K562 (cell line): Measurements from ENCODE around the gene ACHE. TPM values are rescaled to one million over a fixed set of nuclear protein-coding genes. Genes with fewer than 3 reads are reported as not detected.
A peak's percentile ranks its signal among the peaks of the same experiment; 100 is the strongest.

Experiments
- ELF4 ChIP-seq: fragments of 450-650 bp; formaldehyde crosslinking; IDR thresholded peaks from 2 replicates; pipeline ENCODE4 v1.4.0; 2022; ENCODE audit warnings: missing genetic modification characterization
- ETV6 ChIP-seq, 3 experiments: fragments of 150-350 bp in 1 of 3; sonication (generic) in 1 of 3; formaldehyde crosslinking in 1 of 3; IDR thresholded peaks; 2 replicates each; pipeline versions ENCODE4 v1.6.1 to v1.8.0; 2014 to 2022; ENCODE audit warnings: borderline replicate concordance in 2 of 3, low read depth in 2 of 3, antibody characterized with exemption in 1 of 3, low read length in 1 of 3, mild to moderate bottlenecking in 1 of 3, missing genetic modification reagents in 1 of 3
- EZH2 ChIP-seq: IDR thresholded peaks from 2 replicates; pipeline ENCODE4 v1.6.1; 2012; ENCODE audit warnings: low read depth, mild to moderate bottlenecking, inconsistent platforms, low read length, borderline replicate concordance
- HSF4 ChIP-seq: fragments of 250-450 bp; sonication (Bioruptor Pico); IDR thresholded peaks from 2 replicates; pipeline ENCODE4 v2.1.2; 2022; ENCODE audit warnings: mild to moderate bottlenecking, moderate library complexity, borderline replicate concordance
- NFXL1 ChIP-seq: fragments of 450-650 bp; formaldehyde crosslinking; IDR thresholded peaks from 2 replicates; pipeline ENCODE4 v1.4.0; 2021; ENCODE audit warnings: mild to moderate bottlenecking
- PHF21A ChIP-seq: fragments of 450-650 bp; IDR thresholded peaks from 2 replicates; pipeline ENCODE4 v1.6.1; 2017; ENCODE audit warnings: low read depth, borderline replicate concordance
- PPARD ChIP-seq: fragments of 250-450 bp; sonication (Bioruptor Pico); IDR thresholded peaks from 2 replicates; pipeline ENCODE4 v1.8.0; 2022; ENCODE audit warnings: inconsistent platforms, mild to moderate bottlenecking, moderate library complexity
- RAD51 ChIP-seq: fragments of 450-650 bp; IDR thresholded peaks from 2 replicates; pipeline ENCODE4 v1.7.1; 2016; ENCODE audit warnings: low read depth, mild to moderate bottlenecking, borderline replicate concordance
- SRSF3 ChIP-seq: fragments of 200-400 bp; formaldehyde crosslinking; IDR thresholded peaks from 2 replicates; pipeline ENCODE4 v1.6.1; 2016; ENCODE audit warnings: mild to moderate bottlenecking, low read length, moderate library complexity; ENCODE audit not compliant: insufficient read depth
- TOE1 ChIP-seq, 2 experiments: fragments of 450-650 bp in 1 of 2; sonication (generic) in 1 of 2; formaldehyde crosslinking in 1 of 2; IDR thresholded peaks; 2 replicates each; pipeline versions ENCODE4 v1.7.1 to v1.8.0; 2016 to 2022; ENCODE audit warnings: borderline replicate concordance in 2 of 2, mild to moderate bottlenecking in 2 of 2, antibody characterized with exemption in 1 of 2, inconsistent platforms in 1 of 2, low read depth in 1 of 2, missing genetic modification reagents in 1 of 2, moderate library complexity in 1 of 2
- U2AF2 ChIP-seq: fragments of 200-400 bp; formaldehyde crosslinking; optimal IDR thresholded peaks from 2 replicates; pipeline ENCODE3; 2017; ENCODE audit warnings: low read depth, mild to moderate bottlenecking, low read length
- YBX1 ChIP-seq: fragments of 450-650 bp; IDR thresholded peaks from 2 replicates; pipeline ENCODE4 v1.7.1; 2016; ENCODE audit warnings: mild to moderate bottlenecking
- ZNF174 ChIP-seq: fragments of 250-450 bp; sonication (Bioruptor Pico); IDR thresholded peaks from 2 replicates; pipeline ENCODE4 v1.4.0; 2020; ENCODE audit warnings: mild to moderate bottlenecking
- ZNF445 ChIP-seq: fragments of 250-450 bp; sonication (Bioruptor Pico); IDR thresholded peaks from 2 replicates; pipeline ENCODE4 v1.4.0; 2020; ENCODE audit warnings: low read depth, mild to moderate bottlenecking, moderate library complexity
- ZNF707 ChIP-seq: fragments of 250-450 bp; sonication (Bioruptor Pico); conservative IDR thresholded peaks from 2 replicates; pipeline ENCODE4 v1.8.0; 2022; ENCODE audit warnings: inconsistent platforms, mild to moderate bottlenecking, moderate library complexity
- polyA plus RNA-seq, 8 experiments: library from polyadenylated mRNA; depleted of rRNA in 4 of 8; stranded (reverse) in 5 of 8; unstranded in 3 of 8; fragments of >200 nt; fragmentation: Nextera tagmentation in 2 of 8; fragmentation: Illumina TruSeq in 1 of 8; extraction: Ambion mirVana in 2 of 8; extraction: Trizol in 1 of 8; gene quantifications; 2 replicates each; pipeline versions ENCODE4 v1.2.1 to v1.2.3, GENCODE V29; 2011 to 2014; ENCODE audit warnings: inconsistent platforms in 1 of 8, missing spikeins in 1 of 8
- total RNA-seq, 7 experiments: library from RNA; depleted of rRNA in 6 of 7; stranded (reverse); fragments of >200 nt in 6 of 7; fragmentation: Illumina TruSeq in 2 of 7; extraction: Trizol in 2 of 7; gene quantifications; 2 replicates each; pipeline versions ENCODE4 v1.2.1 to v1.2.3, GENCODE V29; 2011 to 2021; ENCODE audit warnings: low replicate concordance in 1 of 7
- TF ChIP-seq, protein P1 (sequence below): fragments of 450-650 bp; IDR thresholded peaks from 2 replicates; pipeline ENCODE4 v1.6.1; 2016; ENCODE audit warnings: mild to moderate bottlenecking, moderate library complexity

ACHE gene
- total and polyA plus RNA-seq, 9 of the 15 experiments (the other 6 are each of a cell fraction or from before 2014, with no cell fraction given): 0.04 to 8.8 (median 1.9) TPM

- TF ChIP-seq ETV6 (IDR thresholded peaks at IDR 0.05; ENCODE audit: borderline replicate concordance in 1 of 2, low read depth in 2 of 2, low read length in 1 of 2): no peak
- 0 out of 2 replicates have a peak, but pooled peaks have one; percentile 29 for TF ChIP-seq ETV6 (CRISPR knock-in tag; IDR thresholded peaks at IDR 0.05; ENCODE audit: borderline replicate concordance)
- no peak for TF ChIP-seq NFXL1 (CRISPR knock-in tag)
- no peak for TF ChIP-seq PPARD (CRISPR knock-in tag)
- TF ChIP-seq ZNF707 (CRISPR knock-in tag): no peak
- no peak for TF ChIP-seq EZH2
- TF ChIP-seq ZNF174 (CRISPR knock-in tag): no peak
- peak; percentile 14; the same call in 1 of the 2 replicates for TF ChIP-seq RAD51
- no peak for TF ChIP-seq HSF4 (CRISPR knock-in tag)
- TF ChIP-seq PHF21A: no peak
- TF ChIP-seq, protein P1, sequence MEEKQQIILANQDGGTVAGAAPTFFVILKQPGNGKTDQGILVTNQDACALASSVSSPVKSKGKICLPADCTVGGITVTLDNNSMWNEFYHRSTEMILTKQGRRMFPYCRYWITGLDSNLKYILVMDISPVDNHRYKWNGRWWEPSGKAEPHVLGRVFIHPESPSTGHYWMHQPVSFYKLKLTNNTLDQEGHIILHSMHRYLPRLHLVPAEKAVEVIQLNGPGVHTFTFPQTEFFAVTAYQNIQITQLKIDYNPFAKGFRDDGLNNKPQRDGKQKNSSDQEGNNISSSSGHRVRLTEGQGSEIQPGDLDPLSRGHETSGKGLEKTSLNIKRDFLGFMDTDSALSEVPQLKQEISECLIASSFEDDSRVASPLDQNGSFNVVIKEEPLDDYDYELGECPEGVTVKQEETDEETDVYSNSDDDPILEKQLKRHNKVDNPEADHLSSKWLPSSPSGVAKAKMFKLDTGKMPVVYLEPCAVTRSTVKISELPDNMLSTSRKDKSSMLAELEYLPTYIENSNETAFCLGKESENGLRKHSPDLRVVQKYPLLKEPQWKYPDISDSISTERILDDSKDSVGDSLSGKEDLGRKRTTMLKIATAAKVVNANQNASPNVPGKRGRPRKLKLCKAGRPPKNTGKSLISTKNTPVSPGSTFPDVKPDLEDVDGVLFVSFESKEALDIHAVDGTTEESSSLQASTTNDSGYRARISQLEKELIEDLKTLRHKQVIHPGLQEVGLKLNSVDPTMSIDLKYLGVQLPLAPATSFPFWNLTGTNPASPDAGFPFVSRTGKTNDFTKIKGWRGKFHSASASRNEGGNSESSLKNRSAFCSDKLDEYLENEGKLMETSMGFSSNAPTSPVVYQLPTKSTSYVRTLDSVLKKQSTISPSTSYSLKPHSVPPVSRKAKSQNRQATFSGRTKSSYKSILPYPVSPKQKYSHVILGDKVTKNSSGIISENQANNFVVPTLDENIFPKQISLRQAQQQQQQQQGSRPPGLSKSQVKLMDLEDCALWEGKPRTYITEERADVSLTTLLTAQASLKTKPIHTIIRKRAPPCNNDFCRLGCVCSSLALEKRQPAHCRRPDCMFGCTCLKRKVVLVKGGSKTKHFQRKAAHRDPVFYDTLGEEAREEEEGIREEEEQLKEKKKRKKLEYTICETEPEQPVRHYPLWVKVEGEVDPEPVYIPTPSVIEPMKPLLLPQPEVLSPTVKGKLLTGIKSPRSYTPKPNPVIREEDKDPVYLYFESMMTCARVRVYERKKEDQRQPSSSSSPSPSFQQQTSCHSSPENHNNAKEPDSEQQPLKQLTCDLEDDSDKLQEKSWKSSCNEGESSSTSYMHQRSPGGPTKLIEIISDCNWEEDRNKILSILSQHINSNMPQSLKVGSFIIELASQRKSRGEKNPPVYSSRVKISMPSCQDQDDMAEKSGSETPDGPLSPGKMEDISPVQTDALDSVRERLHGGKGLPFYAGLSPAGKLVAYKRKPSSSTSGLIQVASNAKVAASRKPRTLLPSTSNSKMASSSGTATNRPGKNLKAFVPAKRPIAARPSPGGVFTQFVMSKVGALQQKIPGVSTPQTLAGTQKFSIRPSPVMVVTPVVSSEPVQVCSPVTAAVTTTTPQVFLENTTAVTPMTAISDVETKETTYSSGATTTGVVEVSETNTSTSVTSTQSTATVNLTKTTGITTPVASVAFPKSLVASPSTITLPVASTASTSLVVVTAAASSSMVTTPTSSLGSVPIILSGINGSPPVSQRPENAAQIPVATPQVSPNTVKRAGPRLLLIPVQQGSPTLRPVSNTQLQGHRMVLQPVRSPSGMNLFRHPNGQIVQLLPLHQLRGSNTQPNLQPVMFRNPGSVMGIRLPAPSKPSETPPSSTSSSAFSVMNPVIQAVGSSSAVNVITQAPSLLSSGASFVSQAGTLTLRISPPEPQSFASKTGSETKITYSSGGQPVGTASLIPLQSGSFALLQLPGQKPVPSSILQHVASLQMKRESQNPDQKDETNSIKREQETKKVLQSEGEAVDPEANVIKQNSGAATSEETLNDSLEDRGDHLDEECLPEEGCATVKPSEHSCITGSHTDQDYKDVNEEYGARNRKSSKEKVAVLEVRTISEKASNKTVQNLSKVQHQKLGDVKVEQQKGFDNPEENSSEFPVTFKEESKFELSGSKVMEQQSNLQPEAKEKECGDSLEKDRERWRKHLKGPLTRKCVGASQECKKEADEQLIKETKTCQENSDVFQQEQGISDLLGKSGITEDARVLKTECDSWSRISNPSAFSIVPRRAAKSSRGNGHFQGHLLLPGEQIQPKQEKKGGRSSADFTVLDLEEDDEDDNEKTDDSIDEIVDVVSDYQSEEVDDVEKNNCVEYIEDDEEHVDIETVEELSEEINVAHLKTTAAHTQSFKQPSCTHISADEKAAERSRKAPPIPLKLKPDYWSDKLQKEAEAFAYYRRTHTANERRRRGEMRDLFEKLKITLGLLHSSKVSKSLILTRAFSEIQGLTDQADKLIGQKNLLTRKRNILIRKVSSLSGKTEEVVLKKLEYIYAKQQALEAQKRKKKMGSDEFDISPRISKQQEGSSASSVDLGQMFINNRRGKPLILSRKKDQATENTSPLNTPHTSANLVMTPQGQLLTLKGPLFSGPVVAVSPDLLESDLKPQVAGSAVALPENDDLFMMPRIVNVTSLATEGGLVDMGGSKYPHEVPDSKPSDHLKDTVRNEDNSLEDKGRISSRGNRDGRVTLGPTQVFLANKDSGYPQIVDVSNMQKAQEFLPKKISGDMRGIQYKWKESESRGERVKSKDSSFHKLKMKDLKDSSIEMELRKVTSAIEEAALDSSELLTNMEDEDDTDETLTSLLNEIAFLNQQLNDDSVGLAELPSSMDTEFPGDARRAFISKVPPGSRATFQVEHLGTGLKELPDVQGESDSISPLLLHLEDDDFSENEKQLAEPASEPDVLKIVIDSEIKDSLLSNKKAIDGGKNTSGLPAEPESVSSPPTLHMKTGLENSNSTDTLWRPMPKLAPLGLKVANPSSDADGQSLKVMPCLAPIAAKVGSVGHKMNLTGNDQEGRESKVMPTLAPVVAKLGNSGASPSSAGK: peak; percentile 98
- TF ChIP-seq TOE1 (IDR thresholded peaks at IDR 0.05; ENCODE audit: borderline replicate concordance): peak; percentile 24; the same call in 1 of the 2 replicates
- 0 out of 2 replicates have a peak, but pooled peaks have one; percentile 73 for TF ChIP-seq TOE1 (CRISPR knock-in tag; IDR thresholded peaks at IDR 0.05; ENCODE audit: borderline replicate concordance, low read depth)
- TF ChIP-seq ZNF445: no peak
- no peak for TF ChIP-seq U2AF2
- no peak for TF ChIP-seq YBX1
- TF ChIP-seq ELF4 (CRISPR knock-in tag): no peak
- peak; percentile 88; the same call in 1 of the 2 replicates for TF ChIP-seq SRSF3
Measured at GRCh38 chr7:100888988-100889750, 6.5 kb downstream of the ACHE start, which contains the start of gene UFSP1 (continued).
